ENCODE measurements around the gene PALLD.
"Not testable (repeated sequence)": the region's sequence is repeated elsewhere in the genome, so short reads cannot be mapped to it uniquely, and the experiment has no call there.

The PALLD gene

DNA sequence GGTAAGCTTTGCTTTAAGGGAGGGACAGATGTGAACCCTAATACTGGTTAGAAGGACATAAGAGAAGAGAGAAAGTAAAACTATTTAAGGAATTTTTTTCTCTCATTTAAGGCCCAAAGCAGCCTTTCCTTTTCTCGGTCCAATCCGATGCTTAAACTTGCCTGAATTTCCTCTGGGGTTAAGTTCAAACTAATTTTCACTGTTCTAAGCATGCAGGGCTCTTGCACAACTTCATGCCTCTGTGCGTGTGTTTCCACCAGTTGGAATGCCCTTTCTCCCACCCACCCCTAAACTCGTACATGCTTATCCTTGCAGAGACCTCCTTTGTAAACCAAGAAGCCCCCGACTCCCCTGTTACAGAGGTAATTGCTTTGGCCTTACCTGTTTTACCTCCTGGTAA lies 308.5 kb downstream of the PALLD start:
- no peak for DNase-seq

DNA sequence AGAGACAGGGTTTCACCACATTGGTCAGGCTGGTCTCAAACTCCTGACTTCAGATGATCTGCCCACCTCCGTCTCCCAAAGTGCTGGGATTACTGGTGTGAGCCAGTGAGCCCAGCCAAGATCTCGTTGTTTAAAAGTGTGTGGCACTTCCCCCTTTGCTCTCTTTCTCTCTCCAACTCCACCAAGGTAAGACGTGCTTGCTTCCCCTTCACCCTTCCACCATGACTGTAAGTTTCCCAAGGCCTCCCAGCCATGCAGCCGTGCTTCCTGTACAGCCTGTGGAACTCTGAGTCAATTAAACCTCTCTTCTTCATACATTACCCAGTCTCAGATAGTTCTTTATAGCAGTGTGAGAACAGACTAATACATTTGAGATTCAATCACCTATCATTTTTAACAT lies 309.4 kb downstream of the PALLD start:
- not testable (repeated sequence) for DNase-seq

DNA sequence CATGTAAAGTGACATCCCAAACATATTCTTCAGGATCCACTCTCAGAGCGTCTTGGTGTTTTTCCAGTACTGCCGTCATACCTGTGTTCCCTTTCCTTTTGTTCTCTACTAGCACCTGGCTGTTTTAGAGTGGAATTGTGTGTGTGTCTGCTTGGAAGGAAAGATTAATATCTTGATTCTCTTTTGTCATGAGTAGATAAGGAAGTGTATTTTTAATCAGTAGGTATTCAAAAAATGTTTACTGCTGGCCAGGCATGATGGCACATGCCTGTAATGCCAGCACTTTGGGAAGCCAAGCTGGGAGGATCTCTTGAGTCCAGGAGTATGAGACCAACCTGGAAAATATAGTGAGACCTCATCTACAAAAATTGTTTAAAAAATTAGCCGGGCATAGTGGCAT lies 314.4 kb downstream of the PALLD start:
- DNase-seq: no peak

DNA sequence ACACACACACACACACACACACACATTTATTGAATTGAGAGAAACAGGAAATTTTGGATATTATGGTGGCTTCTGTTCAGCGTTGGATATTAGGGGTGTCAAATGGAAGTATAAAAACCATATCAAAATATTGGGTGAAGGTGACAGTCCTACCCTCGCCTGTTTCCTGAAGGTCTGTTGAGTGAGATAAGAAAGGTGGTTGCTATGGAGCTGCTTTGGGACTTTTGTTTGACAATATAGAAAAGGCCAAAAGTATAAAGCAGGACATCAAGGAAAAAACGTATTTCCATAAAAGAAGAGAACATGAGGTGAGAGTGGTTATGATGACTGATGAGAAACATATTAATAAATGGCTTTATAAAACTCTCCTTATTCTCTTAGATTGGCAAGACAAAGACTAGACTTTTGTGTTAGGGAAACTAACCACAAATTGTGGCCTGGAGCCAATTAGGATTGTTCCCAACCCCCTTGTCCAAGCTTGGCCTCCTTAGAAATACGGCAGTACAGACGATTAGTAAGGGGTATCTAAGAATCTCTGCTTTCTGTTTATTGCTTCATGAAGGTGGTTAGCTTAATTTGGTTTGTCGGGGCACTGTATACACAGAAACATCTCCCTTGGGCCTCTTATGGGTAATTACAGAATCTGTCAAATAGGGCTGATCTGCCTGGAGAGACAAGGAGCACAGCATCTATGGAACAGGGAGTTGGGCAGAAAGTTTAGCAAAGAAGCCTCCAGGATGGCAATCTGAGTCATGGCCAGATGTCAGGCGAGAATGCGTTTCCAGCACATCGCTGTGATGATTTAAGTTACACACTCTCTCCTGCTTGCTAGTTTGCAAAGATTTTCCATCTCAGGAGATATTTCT lies 315.2 kb downstream of the PALLD start:
- DNase-seq: no peak

DNA sequence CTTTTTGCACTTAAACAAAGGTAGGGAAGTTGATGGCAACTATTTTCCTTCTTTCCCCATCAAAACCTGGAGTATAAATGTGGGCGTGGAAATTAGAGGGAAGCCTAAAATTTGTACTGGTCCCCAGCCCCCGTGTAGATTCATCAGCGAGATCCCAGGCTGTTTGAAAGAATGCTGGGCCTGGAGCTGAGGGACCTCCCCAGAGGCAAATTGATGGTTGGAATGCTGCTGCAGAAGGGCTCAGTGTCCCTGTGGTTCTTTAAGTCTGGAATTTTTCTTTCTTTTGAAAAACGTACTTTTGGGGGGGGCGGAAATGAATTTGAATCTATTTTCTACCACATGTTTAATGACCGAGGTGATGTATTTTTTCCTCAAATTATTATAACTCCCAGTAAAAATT lies 316.0 kb downstream of the PALLD start:
- DNase-seq: no peak

DNA sequence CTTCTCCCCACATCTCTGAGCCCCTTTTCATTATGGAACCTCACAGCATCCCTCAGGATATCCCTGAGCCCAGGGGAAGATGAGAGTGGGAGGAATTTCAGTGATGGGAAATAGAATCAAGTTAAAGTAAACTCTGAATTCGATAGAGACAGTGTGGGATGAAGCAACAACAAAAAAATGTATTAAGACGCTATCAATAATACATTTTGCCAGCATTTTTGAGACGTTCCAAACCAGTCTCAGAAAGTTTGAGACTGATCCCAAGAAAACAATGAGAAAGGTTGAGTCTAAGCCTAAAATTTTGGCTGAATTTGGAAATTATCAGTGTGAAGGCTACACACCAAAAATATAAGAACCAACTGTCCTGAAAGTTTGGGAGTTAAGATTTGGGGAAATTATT lies 317.0 kb downstream of the PALLD start:
- DNase-seq: no peak

DNA sequence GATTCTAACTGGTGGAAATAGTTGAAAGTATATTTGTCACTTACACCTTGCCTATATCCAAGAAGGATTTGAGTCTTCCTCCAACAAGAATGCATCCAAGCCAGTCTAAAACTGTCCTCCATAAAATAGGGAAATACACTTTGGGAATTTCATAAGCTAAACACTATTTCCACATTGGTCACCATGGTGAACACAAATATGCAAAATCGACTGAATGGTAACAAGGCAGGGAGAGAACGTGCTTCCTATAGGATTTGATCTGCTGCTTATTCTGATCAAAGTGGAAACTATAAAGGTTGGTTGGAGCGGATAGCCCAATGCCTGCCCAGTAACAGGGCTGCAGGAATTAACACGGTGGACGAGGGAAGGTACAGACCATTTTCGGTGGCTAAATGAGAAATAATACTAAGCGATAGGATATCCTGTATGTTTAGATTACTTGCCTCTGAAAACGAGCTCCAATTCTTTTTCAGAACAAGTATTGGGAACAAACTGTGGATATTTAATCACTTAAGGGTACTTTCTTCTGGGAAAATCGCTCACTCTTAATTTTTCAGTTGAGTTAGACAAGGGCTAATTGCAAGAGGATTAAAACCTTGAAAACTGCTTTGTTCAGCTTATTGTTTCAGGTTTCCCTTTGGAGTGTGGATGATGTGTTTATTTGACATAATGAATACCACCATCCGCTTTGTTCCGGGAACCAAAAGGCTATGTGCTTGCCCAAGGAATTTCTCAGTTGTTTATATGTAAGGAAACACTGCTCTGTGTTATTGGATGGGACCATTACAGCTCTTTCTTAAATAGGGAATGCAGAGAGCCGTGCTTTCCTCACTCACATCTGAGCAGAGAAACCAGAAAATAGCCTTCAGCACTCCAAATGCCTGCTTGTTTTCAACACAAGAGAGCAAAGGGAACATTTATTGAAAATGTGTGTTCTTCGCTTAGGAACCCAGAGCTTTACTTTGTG lies 318.8 kb downstream of the PALLD start:
- DNase-seq: no peak

DNA sequence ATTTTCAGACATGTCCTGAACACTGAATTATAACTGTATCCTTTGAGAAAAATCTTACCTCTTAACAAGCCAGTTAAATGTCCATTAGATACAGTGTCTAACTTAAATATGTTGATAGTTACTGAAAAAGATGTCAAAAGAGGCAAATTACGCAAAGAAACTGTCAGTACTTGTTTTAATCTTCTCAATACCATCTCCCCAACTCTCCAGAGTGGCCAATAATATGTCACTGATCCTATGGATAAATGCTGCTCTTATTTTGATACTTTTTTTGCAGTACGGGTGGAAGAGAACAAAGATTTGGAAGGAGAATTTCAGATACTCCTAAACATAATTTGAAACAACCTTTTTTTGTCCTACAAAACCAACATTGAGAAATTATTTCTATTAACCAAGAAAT lies 320.5 kb downstream of the PALLD start:
- DNase-seq: no peak

DNA sequence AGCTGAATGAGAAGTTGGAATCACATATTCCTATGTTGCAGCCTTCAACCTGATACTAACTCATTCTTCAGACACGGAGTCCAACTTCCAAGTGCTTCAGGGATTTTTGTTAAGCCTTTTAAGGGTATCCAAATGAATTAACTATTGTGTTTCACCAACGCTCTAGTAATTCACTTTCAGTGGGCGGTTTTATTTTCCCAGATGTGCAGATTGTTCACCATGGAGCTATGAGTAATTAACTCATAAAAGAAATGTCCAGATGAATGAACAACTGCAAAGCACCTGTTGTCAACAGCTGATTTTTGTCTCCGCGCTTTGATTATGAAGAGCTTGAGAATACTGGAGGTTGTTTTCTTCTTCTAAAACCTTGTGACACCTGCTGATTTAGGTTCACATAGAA lies 325.6 kb downstream of the PALLD start:
- no peak for DNase-seq

DNA sequence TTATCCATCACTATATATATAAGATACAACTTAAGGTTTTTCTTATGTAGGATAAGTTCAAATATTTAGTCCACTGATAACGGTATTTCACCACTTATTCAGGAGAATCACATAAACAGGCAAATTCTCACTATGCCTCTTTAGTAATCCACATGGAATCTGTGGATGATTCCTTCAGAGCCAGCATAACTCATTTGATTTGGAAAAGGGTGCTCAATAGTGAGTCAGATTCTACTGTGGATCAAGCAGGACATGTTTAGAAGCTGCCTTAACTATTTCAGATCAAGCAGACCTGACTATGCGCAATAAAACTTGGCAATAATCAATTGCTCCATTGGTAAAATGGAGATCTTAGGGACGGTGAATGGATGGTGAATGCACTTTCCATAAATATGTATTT lies 329.1 kb downstream of the PALLD start:
- no peak for DNase-seq

DNA sequence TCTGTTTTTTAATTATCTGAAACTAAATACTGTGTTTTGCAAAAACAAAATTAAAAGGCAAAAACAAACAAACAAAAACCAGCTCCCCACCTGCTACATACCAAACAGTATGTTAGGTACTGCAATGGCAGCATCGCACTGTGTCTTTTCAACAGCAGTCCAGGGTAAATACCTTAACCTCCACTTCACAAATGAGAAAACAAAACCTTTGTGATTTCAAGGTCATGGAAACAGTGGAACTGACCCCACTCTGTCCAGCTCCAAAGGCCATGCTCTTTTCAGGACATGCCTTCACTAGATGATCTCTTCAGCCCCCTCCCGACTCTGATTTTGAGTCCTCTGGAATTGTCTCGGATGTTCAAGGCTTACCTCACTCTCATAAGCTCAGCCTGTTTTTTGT lies 329.8 kb downstream of the PALLD start:
- no peak for DNase-seq

DNA sequence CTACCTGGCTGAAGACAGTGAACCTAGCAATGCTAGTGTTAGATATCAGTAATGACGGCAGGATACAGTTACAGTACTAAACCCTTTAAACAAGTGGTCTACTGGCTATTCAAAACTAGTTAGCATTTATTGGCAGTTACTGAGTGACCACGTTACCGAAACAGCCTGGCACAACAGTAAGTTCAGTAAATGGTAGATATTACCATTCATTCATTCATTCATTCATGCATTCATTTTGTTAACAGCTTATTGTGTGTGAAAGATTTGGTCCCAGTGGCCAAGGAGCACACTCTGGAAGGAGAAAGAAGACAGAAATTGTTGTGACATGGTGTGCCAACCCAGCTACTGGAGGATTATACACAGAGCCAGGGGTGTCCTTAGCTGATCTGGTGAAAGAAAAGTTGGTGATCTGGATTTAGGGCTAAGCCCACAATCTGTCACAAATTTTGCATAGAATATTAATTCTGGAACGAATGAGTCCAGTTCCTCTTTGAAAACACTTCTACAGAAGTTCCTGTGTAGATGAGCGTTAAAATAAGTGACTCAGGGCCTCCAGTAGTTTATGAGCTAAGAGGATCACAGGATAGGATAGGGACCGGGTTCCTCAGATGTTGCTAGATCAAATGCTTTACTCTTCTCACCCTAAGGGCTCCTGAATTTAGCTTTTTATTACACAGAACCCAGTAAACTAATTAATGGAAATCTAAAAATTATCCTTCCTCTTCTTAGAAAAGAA lies 334.1 kb downstream of the PALLD start:
- no peak for DNase-seq

DNA sequence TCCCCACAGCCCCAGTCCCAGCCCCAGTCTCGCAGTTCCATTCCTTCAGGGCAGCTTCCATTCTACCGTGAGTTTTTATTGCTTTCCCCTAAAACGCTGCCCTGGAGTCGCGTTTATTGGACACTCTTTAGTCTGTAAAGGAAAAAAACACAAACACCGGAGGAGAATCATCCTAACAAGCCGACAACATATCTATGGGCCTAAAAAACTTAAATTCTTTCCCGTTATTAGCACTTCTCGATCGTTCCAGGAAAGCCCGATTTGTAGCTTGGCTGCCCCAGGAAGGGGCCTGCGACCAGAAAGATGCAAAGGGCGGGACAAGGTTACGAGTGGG lies 334.7 kb downstream of the PALLD start:
- no peak for DNase-seq

DNA sequence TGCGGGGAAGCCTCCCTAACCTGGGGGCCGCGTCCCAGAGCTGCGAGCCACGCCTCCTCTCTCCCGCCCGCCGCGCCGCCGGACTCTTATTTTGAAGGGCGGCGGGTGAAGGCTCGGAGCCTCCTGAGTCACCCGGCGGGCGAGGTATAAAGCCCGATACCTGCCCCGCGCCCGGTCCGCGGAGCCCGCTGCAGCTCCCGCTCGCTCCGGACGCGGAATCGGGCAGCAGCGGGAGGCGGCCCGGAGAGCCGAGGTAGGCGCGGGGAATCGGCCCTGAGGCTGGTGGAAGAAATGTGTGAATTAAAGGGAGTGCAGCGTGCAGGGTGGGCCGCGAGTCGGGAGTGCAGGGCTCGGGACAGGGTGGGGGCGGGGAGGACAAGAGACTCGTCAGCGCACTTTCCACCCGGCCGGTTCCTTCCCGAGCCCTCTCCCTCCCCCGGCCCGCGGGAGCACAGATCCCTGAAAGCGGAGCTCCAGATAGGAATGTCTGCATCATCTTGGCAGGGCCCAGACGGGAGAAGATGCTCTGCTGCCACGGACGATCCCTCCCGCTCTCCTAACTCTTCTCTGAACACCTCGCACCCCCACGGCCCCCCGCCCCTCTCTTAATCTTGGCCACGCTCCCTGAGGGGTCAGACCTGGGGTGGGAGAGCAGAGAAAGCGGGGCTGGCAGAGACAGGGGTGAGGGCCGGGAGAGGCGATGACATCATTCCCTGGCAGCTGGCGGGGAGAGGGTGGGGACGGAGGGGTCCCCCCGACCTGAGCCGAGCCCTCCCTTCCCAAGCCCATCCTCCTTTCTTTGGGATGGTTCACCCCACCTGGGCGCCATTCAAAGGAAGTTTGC lies 335.3 kb downstream of the PALLD start:
- peak; percentile 62 for DNase-seq

DNA sequence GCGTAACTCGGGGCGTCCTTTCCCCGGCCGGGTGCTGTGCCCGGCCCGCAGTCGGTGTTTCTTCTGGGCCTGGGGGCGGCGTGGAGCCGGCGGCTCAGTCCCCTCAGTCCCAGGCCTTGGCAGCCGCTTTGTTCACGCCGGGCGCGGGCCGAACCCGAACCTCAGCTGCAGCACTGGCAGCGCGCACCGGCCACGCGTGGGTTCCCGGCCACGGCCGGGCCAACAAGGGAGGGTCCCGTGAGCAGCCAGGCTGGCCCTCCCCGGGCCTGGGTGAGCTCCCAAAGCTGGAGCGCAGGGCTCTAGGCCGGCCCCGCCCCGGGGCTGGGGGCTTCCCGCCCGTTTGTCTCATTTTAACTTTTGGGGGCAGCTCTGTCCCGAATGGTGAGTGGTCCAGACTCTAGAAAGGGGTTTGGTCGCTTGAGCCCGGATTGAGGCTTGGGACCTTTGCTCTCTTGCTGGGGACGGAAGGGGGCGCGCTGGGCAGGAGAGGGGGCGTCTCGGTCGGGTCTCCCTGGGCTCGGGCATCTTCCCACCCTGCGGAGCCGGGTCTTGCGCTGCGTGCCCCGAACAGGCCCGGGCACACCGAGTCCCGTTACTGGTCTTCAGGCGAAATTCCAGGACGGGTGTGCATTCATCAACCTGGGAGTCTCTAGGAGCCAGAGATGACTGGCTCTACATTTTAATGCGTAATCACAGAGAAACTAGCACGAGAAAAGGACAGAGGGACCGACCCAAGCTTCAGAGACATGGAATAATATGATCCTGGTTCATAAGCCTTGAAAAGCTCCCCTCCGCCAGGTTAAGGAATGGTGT lies 336.1 kb downstream of the PALLD start:
- no peak for DNase-seq

DNA sequence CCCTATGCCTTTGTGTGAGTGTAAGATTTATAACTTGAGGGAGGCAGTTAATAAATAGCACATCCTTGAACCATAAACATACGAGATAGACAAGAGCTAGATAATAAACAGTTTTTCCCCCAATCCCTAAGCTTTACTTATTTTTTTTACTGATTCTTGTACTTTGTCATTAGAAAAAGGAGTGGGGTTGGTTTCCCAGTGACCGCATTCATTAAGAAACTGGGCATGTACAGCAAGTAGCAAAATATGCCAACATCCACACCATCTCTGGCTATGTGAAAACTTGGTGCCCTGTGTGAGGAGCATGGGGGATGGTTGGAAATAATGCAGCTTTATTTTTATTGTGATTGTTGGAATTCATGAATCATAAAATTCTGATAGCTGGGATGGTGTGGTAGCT lies 337.0 kb downstream of the PALLD start:
- DNase-seq: no peak

DNA sequence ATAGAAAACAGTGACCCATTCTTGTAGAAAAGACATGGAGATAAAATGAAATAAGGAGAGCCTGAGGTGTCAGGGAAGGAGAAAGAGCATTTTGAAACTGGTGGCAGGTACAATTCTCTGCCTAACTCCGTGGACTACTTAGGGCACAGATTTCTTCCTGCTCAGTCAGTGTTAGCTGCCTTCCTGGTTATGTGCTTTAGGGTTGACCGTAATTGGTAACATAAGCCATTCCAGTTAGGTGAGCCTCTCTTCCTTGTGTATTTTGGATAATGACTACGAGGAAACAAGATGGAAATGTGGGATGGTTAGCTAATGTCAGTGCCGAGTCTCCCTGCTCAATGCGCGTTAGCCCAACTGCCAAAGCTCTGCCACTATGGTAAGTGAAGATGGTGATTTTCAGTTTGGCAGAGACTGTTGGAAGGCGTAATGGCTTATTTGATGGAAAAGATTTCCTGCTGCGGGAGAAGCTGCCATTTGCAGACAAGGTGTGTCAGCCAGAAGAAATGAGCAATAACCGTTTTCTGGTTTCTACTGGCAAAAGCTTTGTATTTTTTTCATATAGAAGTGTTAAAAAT lies 339.1 kb downstream of the PALLD start:
- no peak for DNase-seq

DNA sequence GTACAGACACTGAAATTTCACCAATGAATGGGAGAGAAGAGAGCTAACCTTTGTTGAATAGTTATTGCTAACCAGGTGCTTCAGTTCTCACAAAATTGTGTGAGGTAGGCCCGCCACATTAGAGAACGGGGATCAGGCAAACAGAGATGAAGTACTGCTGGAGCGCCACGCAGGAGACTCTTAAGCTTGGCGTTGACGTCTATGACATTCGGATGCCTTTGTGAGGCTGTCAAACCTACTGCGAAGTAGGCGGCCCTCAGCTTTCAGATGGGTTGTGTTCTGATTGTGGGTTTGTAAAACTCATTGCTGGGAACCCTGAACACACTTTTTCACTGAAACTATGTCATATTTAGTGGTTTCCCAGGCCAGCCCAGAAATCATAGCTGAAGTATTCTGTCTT lies 339.6 kb downstream of the PALLD start:
- DNase-seq: no peak

DNA sequence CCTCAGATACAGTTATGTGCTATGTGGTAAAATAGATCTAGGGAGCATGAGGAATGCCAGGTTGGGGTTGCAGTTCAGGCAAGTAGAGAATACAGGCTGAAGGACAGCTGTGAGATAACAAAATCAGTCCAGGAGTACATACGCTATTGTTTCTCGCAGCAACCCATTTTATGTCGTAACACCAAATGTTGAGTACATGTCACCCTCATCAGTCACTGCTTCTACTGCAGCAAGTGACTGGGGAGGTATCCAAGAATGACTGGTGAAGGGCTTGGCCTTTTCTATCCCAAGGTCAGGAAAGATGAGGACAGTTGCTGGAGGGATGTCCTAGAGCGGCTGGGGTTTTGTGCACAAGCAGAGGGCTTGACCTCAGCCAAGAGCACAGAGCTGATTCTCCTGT lies 341.1 kb downstream of the PALLD start:
- no peak for DNase-seq

DNA sequence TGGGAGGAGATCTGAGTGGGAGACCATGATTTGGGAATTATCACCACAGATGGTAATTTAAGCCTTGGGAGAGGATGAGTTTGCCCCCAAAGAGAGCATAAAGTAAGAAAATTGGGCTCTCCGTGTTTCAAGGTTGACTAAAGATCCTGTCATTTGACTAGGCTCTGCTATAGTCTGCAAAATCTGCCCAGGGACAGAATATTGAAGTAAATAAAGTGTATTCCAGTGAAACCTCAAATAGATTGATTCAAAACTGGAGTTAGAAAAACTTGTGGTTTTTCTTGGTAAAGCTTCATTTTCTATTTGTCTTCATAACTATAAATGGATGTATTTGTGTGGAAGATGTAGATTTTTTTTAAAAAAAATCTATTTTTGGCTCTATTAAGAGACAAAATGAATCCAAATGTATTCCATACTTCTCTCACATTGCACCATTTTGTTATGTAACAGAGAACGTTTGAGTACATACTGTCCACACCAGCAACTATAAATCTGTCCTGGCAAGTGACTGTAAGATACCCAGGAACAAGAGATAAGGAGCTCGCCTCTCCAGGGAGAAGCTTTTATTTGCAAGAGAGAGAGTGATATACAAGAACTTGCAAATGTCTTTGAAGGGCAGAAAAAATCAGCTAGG lies 343.0 kb downstream of the PALLD start:
- no peak for DNase-seq

DNA sequence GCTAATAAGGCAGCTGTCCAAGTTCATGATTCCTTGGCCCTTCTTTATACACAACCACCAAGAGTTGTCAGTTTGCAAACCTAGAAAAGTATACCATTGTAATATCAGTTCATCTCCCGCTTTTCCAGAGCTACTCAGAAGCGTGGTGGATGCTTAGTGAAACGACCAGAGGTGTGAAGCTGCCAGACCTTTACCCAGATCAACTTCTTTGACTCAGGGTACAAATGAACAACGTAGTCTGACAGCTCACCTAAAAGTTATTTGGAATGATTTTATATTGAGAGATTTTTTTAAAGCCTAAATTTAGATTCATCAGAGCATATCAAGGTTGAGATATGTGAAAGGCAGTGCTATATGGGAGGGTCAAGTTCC lies 343.5 kb downstream of the PALLD start:
- no peak for DNase-seq
